ENCODE data around the gene SND1. TPM values are rescaled to one million over a fixed set of nuclear protein-coding genes. Genes with fewer than 3 reads are reported as not detected.

The SND1 gene
- total and polyA plus RNA-seq, 2 of the 4 experiments (the other 2 are of a cell fraction): 154 to 294 TPM

GRCh38 chr7:127879942-127880341, 227.9 kb downstream of the SND1 start:
- H3K36me3 ChIP-seq (ENCODE audit: control insufficient read depth, insufficient read depth, low read length): no peaks in the 10 kb centered on the region
- H4K5ac ChIP-seq (ENCODE audit: low read depth, low read length): no peak overlapping the region
- H3K56ac ChIP-seq (ENCODE audit: extremely low read depth, insufficient read depth, low read length): no peak overlapping the region
- H3K9me1 ChIP-seq (ENCODE audit: insufficient read depth, low read length): peaks cover 19% of the 10 kb centered on the region
- H4K8ac ChIP-seq (ENCODE audit: low read depth in 2 of 2, low read length in 2 of 2): no peak overlapping the region
- no peak overlapping the region for H3K18ac ChIP-seq (ENCODE audit: low read depth, low read length)
- H2BK20ac ChIP-seq (ENCODE audit: low read depth, low read length): no peak overlapping the region
- no peaks in the 10 kb centered on the region for H3K9me3 ChIP-seq (ENCODE audit: control insufficient read depth, insufficient read depth, low read length)
- no peak overlapping the region for H3K14ac ChIP-seq (replicated peaks; ENCODE audit: low read depth, low read length)
- no TSS peak for BruUV-seq (replicated peaks)
- H2AK9ac ChIP-seq (replicated peaks; ENCODE audit: low read depth, low read length, poor library complexity): no peak overlapping the region
- H4K20me1 ChIP-seq (ENCODE audit: insufficient read depth, low read length): peaks cover 53% of the 10 kb centered on the region
- no peak overlapping the region for H3K23ac ChIP-seq (ENCODE audit: low read depth, low read length)
- POLR2A ChIA-PET (ENCODE audit: unreplicated experiment): no interaction called here
- no peak overlapping the region for H4K91ac ChIP-seq (ENCODE audit: insufficient read depth, low read depth, low read length)
- intact Hi-C loops (cut with micrococcal nuclease): no loop called here
- peaks cover 18% of the 10 kb centered on the region for H3K4me1 ChIP-seq (ENCODE audit: control insufficient read depth, insufficient read depth, low read length)
- ATAC-seq (ENCODE audit: low read depth) (no peak), DNase-seq (no peak)
- H3K9ac ChIP-seq (ENCODE audit: low read depth, low read length): no peak overlapping the region
- no peak overlapping the region for H2BK120ac ChIP-seq (ENCODE audit: low read depth, low read length)
- in situ Hi-C loops (cut with MboI; ENCODE audit: low sequenced_read_pairs): no loop called here
- H2AFZ ChIP-seq (replicated peaks; ENCODE audit: low read length, poor library complexity): no peak overlapping the region
- CTCF ChIA-PET: no interaction called here
- dilution Hi-C loops (cut with HindIII; ENCODE audit: low sequenced_read_pairs, unreplicated experiment): no loop called here
- H3K4ac ChIP-seq (ENCODE audit: low read depth, low read length): no peak overlapping the region
- no peaks in the 10 kb centered on the region for H3K27me3 ChIP-seq (ENCODE audit: control insufficient read depth, insufficient read depth, low read length)
- H2AK5ac ChIP-seq (ENCODE audit: low read depth, low read length): no peak overlapping the region
- H3K27ac ChIP-seq (ENCODE audit: insufficient read depth, low read length): no peak overlapping the region
- no peak overlapping the region for H2BK15ac ChIP-seq (ENCODE audit: low read depth, low read length)
- H2BK5ac ChIP-seq (ENCODE audit: low read depth, low read length, poor library complexity, severe bottlenecking): no peak overlapping the region
- H3K4me3 ChIP-seq (ENCODE audit: insufficient read depth, low read depth, low read length): no peak overlapping the region
- TF ChIP-seq POLR2A (IDR thresholded peaks at IDR 0.05; ENCODE audit: low read depth, low read length) (no peak), SMC3 (IDR thresholded peaks at IDR 0.05; ENCODE audit: low read depth, low read length) (no peak), NFE2L2 (IDR thresholded peaks at IDR 0.05; ENCODE audit: low read depth, low read length) (no peak), MXI1 (IDR thresholded peaks at IDR 0.05; ENCODE audit: borderline replicate concordance, low read depth, low read length) (no peak), RFX5 (IDR thresholded peaks at IDR 0.05; ENCODE audit: low read depth, low read length) (no peak), RAD21 (IDR thresholded peaks at IDR 0.05; ENCODE audit: low read length) (no peak), CTCF (conservative IDR thresholded peaks at IDR 0.05; ENCODE audit: low read depth, low read length) (no peak)
- WGBS, 2 experiments (ENCODE audit: extremely low coverage in 2 of 2, insufficient read length in 1 of 2): no CpG with 5 or more reads among the region's 5 CpGs
- peaks cover 49 to 87% of the 10 kb centered on the region in 2 experiments for H3K79me1 ChIP-seq (ENCODE audit: low read depth in 1 of 2, low read length in 2 of 2)
- no peak overlapping the region for H3K4me2 ChIP-seq (ENCODE audit: low read depth, low read length)
